Mesothelial cell of epicardium (in vitro differentiated cells): ENCODE data around the gene UBE2R2. TPM values are rescaled to one million over a fixed set of nuclear protein-coding genes. Genes with fewer than 3 reads are reported as not detected.

Experiments
- DNase-seq, 2 experiments: peaks; one replicate each; pipeline ENCODE4 v3.0.0; 2021; ENCODE audit warnings: low spot score in 2 of 2; ENCODE audit not compliant: unreplicated experiment in 2 of 2
- H3K27ac Mint-ChIP-seq: 2 replicates; pipeline ENCODE4 v1.8.0; 2021; ENCODE audit warnings: mixed read lengths
- H3K27me3 Mint-ChIP-seq: 2 replicates; pipeline ENCODE4 v1.8.0; 2021; ENCODE audit warnings: low read depth, mixed read lengths
- H3K36me3 Mint-ChIP-seq: 2 replicates; pipeline ENCODE4 v1.8.0; 2021; ENCODE audit warnings: mixed read lengths
- H3K4me1 Mint-ChIP-seq: 2 replicates; pipeline ENCODE4 v1.8.0; 2021; ENCODE audit warnings: mixed read lengths
- H3K4me3 Mint-ChIP-seq: 2 replicates; pipeline ENCODE4 v1.8.0; 2021; ENCODE audit warnings: mild to moderate bottlenecking, moderate library complexity, mixed read lengths
- H3K9me3 Mint-ChIP-seq: 2 replicates; pipeline ENCODE4 v1.8.0; 2021; ENCODE audit warnings: mixed read lengths
- total RNA-seq: library from RNA; stranded (reverse); gene quantifications from 3 replicates; pipeline ENCODE4 v1.2.1, GENCODE V29; 2021
- TF ChIP-seq, protein P1 (sequence below): fragments of 200-600 bp; sonication (generic); IDR thresholded peaks from one replicate; pipeline ENCODE4 v1.5.0; 2021; ENCODE audit warnings: antibody characterized with exemption; ENCODE audit not compliant: unreplicated experiment

Gene UBE2R2
- total RNA-seq, 1 donor from 2014 or later, result 59.9 TPM

- Mint-ChIP-seq H3K36me3 (peaks cover 8% of the 10 kb centered on the region), H3K4me3 (no peak overlapping the region), H3K9me3 (peaks cover 2% of the 10 kb centered on the region), H3K4me1 (peaks cover 32% of the 10 kb centered on the region), H3K27me3 (no peaks in the 10 kb centered on the region), H3K27ac (peak overlapping the region; percentile 76)
- TF ChIP-seq, protein P1, sequence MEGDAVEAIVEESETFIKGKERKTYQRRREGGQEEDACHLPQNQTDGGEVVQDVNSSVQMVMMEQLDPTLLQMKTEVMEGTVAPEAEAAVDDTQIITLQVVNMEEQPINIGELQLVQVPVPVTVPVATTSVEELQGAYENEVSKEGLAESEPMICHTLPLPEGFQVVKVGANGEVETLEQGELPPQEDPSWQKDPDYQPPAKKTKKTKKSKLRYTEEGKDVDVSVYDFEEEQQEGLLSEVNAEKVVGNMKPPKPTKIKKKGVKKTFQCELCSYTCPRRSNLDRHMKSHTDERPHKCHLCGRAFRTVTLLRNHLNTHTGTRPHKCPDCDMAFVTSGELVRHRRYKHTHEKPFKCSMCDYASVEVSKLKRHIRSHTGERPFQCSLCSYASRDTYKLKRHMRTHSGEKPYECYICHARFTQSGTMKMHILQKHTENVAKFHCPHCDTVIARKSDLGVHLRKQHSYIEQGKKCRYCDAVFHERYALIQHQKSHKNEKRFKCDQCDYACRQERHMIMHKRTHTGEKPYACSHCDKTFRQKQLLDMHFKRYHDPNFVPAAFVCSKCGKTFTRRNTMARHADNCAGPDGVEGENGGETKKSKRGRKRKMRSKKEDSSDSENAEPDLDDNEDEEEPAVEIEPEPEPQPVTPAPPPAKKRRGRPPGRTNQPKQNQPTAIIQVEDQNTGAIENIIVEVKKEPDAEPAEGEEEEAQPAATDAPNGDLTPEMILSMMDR, result no peak
- no peak for DNase-seq
Measured at GRCh38 chr9:33850677-33851076, 33.7 kb downstream of the UBE2R2 start.

DNA sequence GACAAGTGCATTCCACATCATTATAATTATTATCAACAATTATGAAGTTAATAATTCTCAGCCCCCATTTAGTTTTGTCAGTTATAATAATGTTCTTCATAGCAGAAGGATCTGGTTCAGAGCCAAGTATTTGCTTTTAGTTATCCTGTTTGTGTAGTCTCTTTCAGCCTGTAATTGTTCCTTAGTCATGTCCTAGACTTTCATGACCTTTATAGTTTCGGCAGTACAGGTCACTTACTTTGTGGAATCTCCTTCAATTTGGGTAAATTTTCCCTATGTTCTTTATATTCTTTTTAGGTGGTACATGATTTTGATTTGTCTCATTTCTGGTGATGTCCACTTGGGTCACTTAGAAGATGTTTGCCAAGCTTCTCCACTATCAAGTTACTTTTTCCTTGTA is 34.3 kb downstream of the UBE2R2 start:
- no peaks in the 10 kb centered on the region for H3K27me3 Mint-ChIP-seq
- H3K36me3 Mint-ChIP-seq, result peaks cover 6% of the 10 kb centered on the region
- H3K9me3 Mint-ChIP-seq, result peaks cover 2% of the 10 kb centered on the region
- TF ChIP-seq, protein P1, result no peak
- DNase-seq, result no peak
- peak overlapping the region; percentile 76 for H3K27ac Mint-ChIP-seq
- no peak overlapping the region for H3K4me3 Mint-ChIP-seq
- H3K4me1 Mint-ChIP-seq, result peaks cover 32% of the 10 kb centered on the region

- H3K4me3 Mint-ChIP-seq, result no peak overlapping the region
- no peaks in the 10 kb centered on the region for H3K9me3 Mint-ChIP-seq
- peaks cover 32% of the 10 kb centered on the region for H3K4me1 Mint-ChIP-seq
- H3K27ac Mint-ChIP-seq, result peak overlapping the region; percentile 12
- DNase-seq, result no peak
- H3K36me3 Mint-ChIP-seq, result peaks cover 5% of the 10 kb centered on the region
- TF ChIP-seq, protein P1, result no peak
- H3K27me3 Mint-ChIP-seq, result no peaks in the 10 kb centered on the region
Measured at GRCh38 chr9:33852216-33852826, 35.4 kb downstream of the UBE2R2 start.

DNA sequence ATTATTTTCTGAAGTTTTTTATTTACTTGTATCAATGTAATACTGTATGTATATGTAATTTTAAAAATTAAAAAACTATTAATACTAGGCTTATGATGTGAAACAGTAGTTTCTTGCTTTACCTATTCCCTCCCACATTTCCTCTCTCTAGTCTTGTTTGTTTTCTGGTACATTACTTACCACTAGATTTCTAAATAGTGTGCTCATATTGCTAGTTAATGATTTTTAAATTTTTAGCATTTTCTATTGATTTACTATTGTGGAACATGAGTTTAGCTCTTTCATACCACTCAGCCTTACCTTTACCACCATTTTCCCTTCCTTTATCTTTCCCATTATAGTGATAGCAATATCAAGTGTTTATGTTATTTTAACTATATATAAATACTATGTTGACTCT is 39.3 kb downstream of the UBE2R2 start:
- peaks cover 5% of the 10 kb centered on the region for H3K36me3 Mint-ChIP-seq
- peaks cover 15% of the 10 kb centered on the region for H3K4me1 Mint-ChIP-seq
- no peak overlapping the region for H3K4me3 Mint-ChIP-seq
- H3K27ac Mint-ChIP-seq, result peak overlapping the region; percentile 28
- DNase-seq, result no peak
- no peaks in the 10 kb centered on the region for H3K9me3 Mint-ChIP-seq
- TF ChIP-seq, protein P1, result no peak
- H3K27me3 Mint-ChIP-seq, result no peaks in the 10 kb centered on the region

- H3K9me3 Mint-ChIP-seq, result no peaks in the 10 kb centered on the region
- TF ChIP-seq, protein P1, result no peak
- H3K4me1 Mint-ChIP-seq, result peaks cover 16% of the 10 kb centered on the region
- H3K27me3 Mint-ChIP-seq, result no peaks in the 10 kb centered on the region
- peaks cover 11% of the 10 kb centered on the region for H3K36me3 Mint-ChIP-seq
- no peak overlapping the region for H3K27ac Mint-ChIP-seq
- DNase-seq, result no peak
- H3K4me3 Mint-ChIP-seq, result no peak overlapping the region
Measured at GRCh38 chr9:33858423-33858822, 41.5 kb downstream of the UBE2R2 start.
